GM19035 (cell line): ENCODE results near the gene CD86.
"Not testable (repeated sequence)": the region's sequence is repeated elsewhere in the genome, so short reads cannot be mapped to it uniquely, and the experiment has no call there.

Source experiments
- ATAC-seq: cut with Tn5 transposase; IDR thresholded peaks from one replicate; pipeline ENCODE4 v1.9.1; 2021; ENCODE audit not compliant: unreplicated experiment

CD86 gene

GRCh38 chr3:122146466-122146865, 91.3 kb downstream of the CD86 start:
- ATAC-seq: peak; percentile 73

- ATAC-seq: no peak
Observed at GRCh38 chr3:122148941-122149627, 93.9 kb downstream of the CD86 start.

- no peak for ATAC-seq
Observed at GRCh38 chr3:122151480-122151879, 96.3 kb downstream of the CD86 start.

GRCh38 chr3:122164983-122165382, 109.8 kb downstream of the CD86 start:
- ATAC-seq: not testable (repeated sequence)

GRCh38 chr3:122167630-122168029, 112.5 kb downstream of the CD86 start:
- no peak for ATAC-seq

GRCh38 chr3:122168044-122168443, 112.9 kb downstream of the CD86 start:
- ATAC-seq: no peak

GRCh38 chr3:122169911-122170310, 114.7 kb downstream of the CD86 start:
- ATAC-seq: no peak
